ENCODE measurements around the gene CCDC88C.
"Not testable (repeated sequence)": the region's sequence is repeated elsewhere in the genome, so short reads cannot be mapped to it uniquely, and the experiment has no call there.

DNA sequence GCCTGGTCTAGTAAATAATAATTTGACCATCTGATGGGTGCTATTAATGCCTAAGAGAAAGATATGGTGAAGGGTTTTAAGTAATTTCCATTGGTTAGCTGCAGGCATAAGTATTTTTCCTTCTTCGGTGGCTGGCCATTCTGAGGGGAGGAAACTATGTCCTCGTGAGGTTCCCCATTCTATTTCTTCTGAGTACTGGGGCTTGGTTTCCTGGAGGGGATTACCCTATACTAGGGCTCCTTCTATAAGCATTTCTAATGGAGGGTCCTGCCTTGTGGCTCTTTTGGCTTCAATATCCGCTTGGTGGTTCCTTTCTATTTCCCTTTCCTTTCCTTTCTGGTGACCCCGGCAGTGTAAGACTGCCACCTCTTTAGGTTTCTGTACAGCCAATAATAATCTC lies 191.3 kb downstream of the CCDC88C start:
- TF ChIP-seq, protein P1, sequence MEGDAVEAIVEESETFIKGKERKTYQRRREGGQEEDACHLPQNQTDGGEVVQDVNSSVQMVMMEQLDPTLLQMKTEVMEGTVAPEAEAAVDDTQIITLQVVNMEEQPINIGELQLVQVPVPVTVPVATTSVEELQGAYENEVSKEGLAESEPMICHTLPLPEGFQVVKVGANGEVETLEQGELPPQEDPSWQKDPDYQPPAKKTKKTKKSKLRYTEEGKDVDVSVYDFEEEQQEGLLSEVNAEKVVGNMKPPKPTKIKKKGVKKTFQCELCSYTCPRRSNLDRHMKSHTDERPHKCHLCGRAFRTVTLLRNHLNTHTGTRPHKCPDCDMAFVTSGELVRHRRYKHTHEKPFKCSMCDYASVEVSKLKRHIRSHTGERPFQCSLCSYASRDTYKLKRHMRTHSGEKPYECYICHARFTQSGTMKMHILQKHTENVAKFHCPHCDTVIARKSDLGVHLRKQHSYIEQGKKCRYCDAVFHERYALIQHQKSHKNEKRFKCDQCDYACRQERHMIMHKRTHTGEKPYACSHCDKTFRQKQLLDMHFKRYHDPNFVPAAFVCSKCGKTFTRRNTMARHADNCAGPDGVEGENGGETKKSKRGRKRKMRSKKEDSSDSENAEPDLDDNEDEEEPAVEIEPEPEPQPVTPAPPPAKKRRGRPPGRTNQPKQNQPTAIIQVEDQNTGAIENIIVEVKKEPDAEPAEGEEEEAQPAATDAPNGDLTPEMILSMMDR (IDR thresholded peaks at IDR 0.05; ENCODE audit: extremely low read depth in 1 of 2, insufficient read depth in 1 of 2, low read depth in 1 of 2, low read length in 2 of 2), result not testable (repeated sequence)
- not testable (repeated sequence) for TF ChIP-seq POLR2AphosphoS5 (IDR thresholded peaks at IDR 0.05; ENCODE audit: insufficient read depth, low read depth, low read length); EZH2 (IDR thresholded peaks at IDR 0.05; ENCODE audit: borderline replicate concordance, low read depth, low read length, severe bottlenecking)

Data from endothelial cell of umbilical vein (primary cell).